CD14-positive monocyte (primary cell): ENCODE data around the gene P3H4. TPM values are rescaled to one million over a fixed set of nuclear protein-coding genes. Genes with fewer than 3 reads are reported as not detected.
"Not testable (repeated sequence)": the region's sequence is repeated elsewhere in the genome, so short reads cannot be mapped to it uniquely, and the experiment has no call there.

ENCODE experiments used
- DNase-seq, 3 donors: peaks; one replicate each; pipeline ENCODE4 v3.0.0-alpha.2; 2011 to 2022
- H2AFZ ChIP-seq: 2 replicates; pipeline ENCODE4 v1.6.0; 2012; ENCODE audit warnings: mild to moderate bottlenecking, low read depth, low read length, inconsistent platforms; ENCODE audit not compliant: insufficient read depth, poor library complexity, severe bottlenecking
- H3K27ac ChIP-seq, 2 donors: 1 replicate in 1 of 2; 2 replicates in 1 of 2; pipeline ENCODE4 v1.5.1; 2012 to 2013; ENCODE audit warnings: low read length in 2 of 2, control low read depth in 1 of 2, inconsistent platforms in 1 of 2, low read depth in 1 of 2, mild to moderate bottlenecking in 1 of 2
- H3K27me3 ChIP-seq, 2 donors: one replicate each; pipeline versions ENCODE4 v1.6.0 to v1.6.1; 2011 to 2013; ENCODE audit warnings: low read length in 2 of 2; ENCODE audit not compliant: control insufficient read depth in 2 of 2, insufficient read depth in 2 of 2
- H3K36me3 ChIP-seq, 2 donors: replicated peaks in 1 of 2; 1 replicate in 1 of 2; 2 replicates in 1 of 2; pipeline versions ENCODE4 v1.5.1 to v1.6.1; 2012 to 2013; ENCODE audit warnings: low read length in 2 of 2, control low read depth in 1 of 2, inconsistent platforms in 1 of 2, mild to moderate bottlenecking in 1 of 2; ENCODE audit not compliant: insufficient read depth in 2 of 2, control insufficient read depth in 1 of 2
- H3K4me1 ChIP-seq, 2 donors: 1 replicate in 1 of 2; 2 replicates in 1 of 2; pipeline versions ENCODE4 v1.5.1 to v1.6.1; 2012 to 2013; ENCODE audit warnings: low read length in 2 of 2, control low read depth in 1 of 2, inconsistent platforms in 1 of 2, mild to moderate bottlenecking in 1 of 2, moderate library complexity in 1 of 2; ENCODE audit not compliant: insufficient read depth in 2 of 2, control insufficient read depth in 1 of 2
- H3K4me2 ChIP-seq: replicated peaks from 2 replicates; pipeline ENCODE3; 2012; ENCODE audit warnings: low read length, moderate library complexity, mild to moderate bottlenecking; ENCODE audit not compliant: poor library complexity, severe bottlenecking; ENCODE audit errors: extremely low read depth
- H3K4me3 ChIP-seq, 3 experiments: fragments of 200-600 bp in 1 of 3; sonication (generic) in 1 of 3; replicated peaks in 1 of 3; 1 replicate in 2 of 3; 2 replicates in 1 of 3; pipeline ENCODE4 v1.5.1; 2011 to 2013; ENCODE audit warnings: low read length in 3 of 3, mild to moderate bottlenecking in 3 of 3, control low read depth in 2 of 3, low read depth in 2 of 3, inconsistent platforms in 1 of 3, moderate library complexity in 1 of 3
- H3K79me2 ChIP-seq: 2 replicates; pipeline ENCODE4 v1.6.0; 2012; ENCODE audit warnings: mild to moderate bottlenecking, control low read depth, inconsistent platforms, low read length, moderate library complexity; ENCODE audit not compliant: insufficient read depth
- H3K9ac ChIP-seq: 2 replicates; pipeline ENCODE4 v1.6.0; 2017; ENCODE audit warnings: low read length, mild to moderate bottlenecking; ENCODE audit not compliant: insufficient read depth, poor library complexity, severe bottlenecking
- H3K9me3 ChIP-seq, 2 donors: replicated peaks in 1 of 2; 1 replicate in 1 of 2; 2 replicates in 1 of 2; pipeline versions ENCODE4 v1.5.1 to v1.6.1; 2012 to 2013; ENCODE audit warnings: low read length in 2 of 2, control low read depth in 1 of 2; ENCODE audit not compliant: control insufficient read depth in 1 of 2, insufficient read depth in 1 of 2
- H4K20me1 ChIP-seq: 2 replicates; pipeline ENCODE4 v1.6.0; 2012; ENCODE audit warnings: mild to moderate bottlenecking, low read length, control low read depth, moderate library complexity; ENCODE audit not compliant: insufficient read depth
- H3K27ac Mint-ChIP-seq, 7 donors: one replicate each; pipeline ENCODE4 v1.8.0; 2020; ENCODE audit warnings: mild to moderate bottlenecking in 7 of 7, mixed read lengths in 7 of 7, moderate library complexity in 6 of 7, inconsistent platforms in 2 of 7
- H3K27me3 Mint-ChIP-seq, 3 donors: one replicate each; pipeline ENCODE4 v1.8.0; 2021 to 2022; ENCODE audit warnings: low read depth in 3 of 3, mild to moderate bottlenecking in 3 of 3, mixed read lengths in 3 of 3, moderate library complexity in 3 of 3, inconsistent platforms in 1 of 3
- H3K36me3 Mint-ChIP-seq, 2 donors: one replicate each; pipeline ENCODE4 v1.8.0; 2020; ENCODE audit warnings: mixed read lengths in 2 of 2, inconsistent platforms in 1 of 2, mild to moderate bottlenecking in 1 of 2
- H3K4me1 Mint-ChIP-seq: one replicate; pipeline ENCODE4 v1.8.0; 2020; ENCODE audit warnings: mild to moderate bottlenecking, mixed read lengths
- H3K4me3 Mint-ChIP-seq, 2 donors: one replicate each; pipeline ENCODE4 v1.8.0; 2020; ENCODE audit warnings: mild to moderate bottlenecking in 2 of 2, mixed read lengths in 2 of 2, moderate library complexity in 1 of 2
- H3K9me3 Mint-ChIP-seq, 7 donors: one replicate each; pipeline ENCODE4 v1.8.0; 2020 to 2022; ENCODE audit warnings: mixed read lengths in 7 of 7, mild to moderate bottlenecking in 6 of 7, moderate library complexity in 6 of 7, inconsistent platforms in 2 of 7
- WGBS: methylation state at CpG from one replicate; pipeline ENCODE4 v1.1.5; 2013; ENCODE audit warnings: missing lambda C conversion rate; ENCODE audit not compliant: insufficient coverage; 5-methylcytosine and 5-hydroxymethylcytosine counted together
- intact Hi-C, 2 donors: fragments of 100-400 bp; cut with micrococcal nuclease; formaldehyde crosslinking; loops; one replicate each; pipeline versions ENCODE4 v1.15.0 to v1.15.1; 2023
- polyA plus RNA-seq, 3 donors: library from polyadenylated mRNA; depleted of rRNA in 1 of 3; unstranded in 2 of 3; stranded (reverse) in 1 of 3; fragments of 300-500 nt in 2 of 3; fragments of >200 nt in 1 of 3; fragmentation: Illumina TruSeq in 2 of 3; gene quantifications; 1 replicate in 2 of 3; 2 replicates in 1 of 3; pipeline ENCODE4 v1.2.3, GENCODE V29; 2012 to 2021
- TF ChIP-seq, protein P1 (sequence below): fragments of 200-600 bp; IDR thresholded peaks from one replicate; pipeline ENCODE4 v1.8.0; 2022; ENCODE audit warnings: antibody characterized with exemption, mild to moderate bottlenecking

Gene P3H4
- polyA plus RNA-seq, 3 donors, result 0.13 to 0.46 (median 0.16) TPM

DNA sequence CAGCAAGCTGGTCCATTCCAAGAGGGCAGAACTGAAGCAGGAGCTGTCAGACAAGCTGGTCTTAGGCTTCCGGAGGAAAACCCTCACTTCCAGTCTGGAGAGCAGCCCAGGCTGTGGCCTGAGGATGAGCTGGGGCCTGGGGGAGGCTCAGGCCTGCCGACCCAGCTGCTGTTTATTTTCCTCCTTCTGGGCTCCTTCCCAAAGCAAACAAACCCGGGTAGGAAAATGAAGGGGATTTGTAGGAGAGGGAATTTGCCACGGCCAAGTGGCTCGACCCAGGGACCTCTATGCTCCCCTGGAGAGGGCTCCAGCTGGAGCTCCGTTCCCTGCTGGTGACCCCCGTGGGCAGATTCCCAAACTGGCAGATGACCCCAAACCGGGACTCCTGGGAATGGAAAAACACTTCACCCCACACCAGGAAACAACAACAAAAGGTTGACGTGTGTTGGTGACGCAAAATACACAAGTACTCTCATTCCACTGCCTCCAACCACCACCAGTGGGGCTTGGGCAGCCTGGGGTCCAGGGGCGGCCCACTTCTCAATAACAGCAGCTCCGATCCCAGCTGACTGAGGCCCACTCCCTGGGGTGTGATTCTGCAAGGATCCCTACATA, 34.1 kb downstream of the P3H4 start:
- Mint-ChIP-seq H3K4me3 (no peak overlapping the region), H3K4me1 (peaks cover 36% of the 10 kb centered on the region), H3K9me3 (peaks cover 0 to 2% (median 0%) of the 10 kb centered on the region in 7 donors), H3K36me3 (peaks cover 0 to 5% of the 10 kb centered on the region in 2 donors), H3K27me3 (peaks cover 3 to 11% (median 9%) of the 10 kb centered on the region in 3 donors), H3K27ac (peak overlapping the region in 1 of 7 donors; percentile 62)
- intact Hi-C loops, result no loop called here
- Histone ChIP-seq H4K20me1 (peaks cover 61% of the 10 kb centered on the region), H3K79me2 (no peaks in the 10 kb centered on the region), H3K4me1 (peaks cover 36 to 39% of the 10 kb centered on the region in 2 donors), H2AFZ (peak overlapping the region; percentile 8), H3K4me2 (no peak overlapping the region), H3K27me3 (no peaks in the 10 kb centered on the region), H3K27ac (no peak overlapping the region), H3K4me3 (no peak overlapping the region), H3K36me3 (peaks cover 0 to 16% of the 10 kb centered on the region in 2 donors), H3K9me3 (no peaks in the 10 kb centered on the region), H3K9ac (no peak overlapping the region)
- WGBS, result 23% methylated on average over 5 of the region's 12 CpGs
- TF ChIP-seq, protein P1, sequence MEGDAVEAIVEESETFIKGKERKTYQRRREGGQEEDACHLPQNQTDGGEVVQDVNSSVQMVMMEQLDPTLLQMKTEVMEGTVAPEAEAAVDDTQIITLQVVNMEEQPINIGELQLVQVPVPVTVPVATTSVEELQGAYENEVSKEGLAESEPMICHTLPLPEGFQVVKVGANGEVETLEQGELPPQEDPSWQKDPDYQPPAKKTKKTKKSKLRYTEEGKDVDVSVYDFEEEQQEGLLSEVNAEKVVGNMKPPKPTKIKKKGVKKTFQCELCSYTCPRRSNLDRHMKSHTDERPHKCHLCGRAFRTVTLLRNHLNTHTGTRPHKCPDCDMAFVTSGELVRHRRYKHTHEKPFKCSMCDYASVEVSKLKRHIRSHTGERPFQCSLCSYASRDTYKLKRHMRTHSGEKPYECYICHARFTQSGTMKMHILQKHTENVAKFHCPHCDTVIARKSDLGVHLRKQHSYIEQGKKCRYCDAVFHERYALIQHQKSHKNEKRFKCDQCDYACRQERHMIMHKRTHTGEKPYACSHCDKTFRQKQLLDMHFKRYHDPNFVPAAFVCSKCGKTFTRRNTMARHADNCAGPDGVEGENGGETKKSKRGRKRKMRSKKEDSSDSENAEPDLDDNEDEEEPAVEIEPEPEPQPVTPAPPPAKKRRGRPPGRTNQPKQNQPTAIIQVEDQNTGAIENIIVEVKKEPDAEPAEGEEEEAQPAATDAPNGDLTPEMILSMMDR, result no peak
- no peak for DNase-seq

DNA sequence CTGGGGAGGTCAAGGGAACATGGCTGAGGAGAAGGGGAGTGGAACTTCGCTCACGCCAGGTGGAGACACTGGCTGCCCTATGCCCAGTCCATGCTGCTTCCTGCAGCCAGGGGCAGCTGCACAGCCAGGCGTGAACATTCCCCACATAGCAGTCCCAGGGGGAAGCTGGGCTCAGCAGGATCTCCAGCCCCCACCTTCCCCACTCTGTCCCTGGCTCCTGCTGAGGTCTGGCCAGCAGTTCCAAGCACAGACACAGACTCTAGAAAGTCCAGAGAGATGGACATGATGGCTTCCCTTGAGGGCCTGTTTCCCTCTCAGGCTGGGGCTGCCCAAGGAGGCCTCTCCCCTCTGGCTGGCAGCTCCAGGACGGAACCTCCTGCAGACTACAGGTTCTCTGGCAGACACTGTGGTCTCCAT, 34.6 kb downstream of the P3H4 start:
- no peak overlapping the region for H3K27ac Mint-ChIP-seq
- H3K36me3 Mint-ChIP-seq, result peaks cover 0 to 5% of the 10 kb centered on the region in 2 donors
- Histone ChIP-seq H4K20me1 (peaks cover 59% of the 10 kb centered on the region), H3K27me3 (no peaks in the 10 kb centered on the region), H3K79me2 (no peaks in the 10 kb centered on the region), H3K4me3 (no peak overlapping the region), H3K4me2 (no peak overlapping the region), H3K36me3 (peaks cover 0 to 20% of the 10 kb centered on the region in 2 donors), H3K9ac (no peak overlapping the region), H3K4me1 (peaks cover 31 to 34% of the 10 kb centered on the region in 2 donors), H2AFZ (peak overlapping the region; percentile 8), H3K27ac (no peak overlapping the region), H3K9me3 (no peaks in the 10 kb centered on the region)
- intact Hi-C loops, result no loop called here
- H3K27me3 Mint-ChIP-seq, result peaks cover 3 to 9% (median 9%) of the 10 kb centered on the region in 3 donors
- TF ChIP-seq, protein P1, result no peak
- 57% methylated on average over 4 of the region's 4 CpGs for WGBS
- DNase-seq, result no peak
- no peak overlapping the region for H3K4me3 Mint-ChIP-seq
- peaks cover 0 to 2% (median 0%) of the 10 kb centered on the region in 7 donors for H3K9me3 Mint-ChIP-seq
- peaks cover 31% of the 10 kb centered on the region for H3K4me1 Mint-ChIP-seq

DNA sequence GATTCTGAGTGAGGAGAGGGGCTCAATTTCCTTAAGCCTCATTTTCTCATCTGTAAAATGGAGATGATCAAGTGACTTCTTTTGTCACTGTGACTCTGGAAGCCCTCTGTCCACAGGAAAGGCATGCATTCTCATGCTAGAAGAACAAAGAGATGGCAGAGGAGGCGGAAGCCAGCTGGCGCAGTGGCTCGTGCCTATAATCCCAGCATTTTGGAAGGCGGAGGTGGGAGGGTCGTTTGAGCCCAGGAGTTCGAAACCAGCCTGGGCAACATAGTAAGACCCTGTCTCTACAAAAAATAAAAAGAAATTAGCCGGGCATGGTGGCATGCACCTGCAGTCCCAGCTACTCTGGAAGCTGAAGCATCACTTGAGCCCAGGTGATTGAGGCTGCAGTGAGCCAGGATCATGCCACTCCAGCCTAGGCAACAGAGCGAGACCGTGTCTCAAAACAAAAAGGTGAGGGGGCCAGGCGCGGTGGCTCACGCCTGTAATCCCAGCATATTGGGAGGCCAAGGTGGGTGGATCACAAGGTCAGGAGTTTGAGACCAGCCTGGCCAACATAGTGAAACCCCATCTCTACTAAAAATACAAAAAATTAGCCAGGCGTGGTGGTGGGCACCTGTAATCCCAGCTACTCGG, 35.4 kb downstream of the P3H4 start:
- H2AFZ ChIP-seq, H3K4me2 ChIP-seq, H3K27me3 ChIP-seq, H3K27me3 Mint-ChIP-seq, DNase-seq, intact Hi-C loops, H3K79me2 ChIP-seq, H3K4me3 ChIP-seq, H3K36me3 Mint-ChIP-seq, H3K9me3 Mint-ChIP-seq, H3K4me3 Mint-ChIP-seq, H3K9me3 ChIP-seq, H3K9ac ChIP-seq, H3K27ac ChIP-seq: not testable (repeated sequence)
- Histone ChIP-seq H3K4me1 (peaks cover 26% of the 10 kb centered on the region in 2 donors), H4K20me1 (peaks cover 56% of the 10 kb centered on the region), H3K36me3 (peaks cover 3 to 28% of the 10 kb centered on the region in 2 donors)
- 88% methylated on average over 7 of the region's 14 CpGs for WGBS
- H3K27ac Mint-ChIP-seq, result peak overlapping the region in 1 of 7 donors; percentile 41
- H3K4me1 Mint-ChIP-seq, result peaks cover 23% of the 10 kb centered on the region
